Stimulated activated CD8-positive, alpha-beta memory T cell treated with anti-CD3 and anti-CD28 coated beads, Interleukin-15, amount 100 ng/mL, for 4 hours (primary cell): Measurements from ENCODE around the gene PTCH2.

ENCODE experiments used
- DNase-seq, 2 donors: peaks; one replicate each; pipeline ENCODE4 v3.0.0-alpha.2; 2020; ENCODE audit warnings: low read depth in 2 of 2

PTCH2 gene

GRCh38 chr1:44842862-44843655 lies at the start of gene PTCH2:
Gene PTCH2 (minus strand): TSS chr1:44843253. CDS start chr1:44842932, 321 bp downstream.
- no peak for DNase-seq

- no peak for DNase-seq
These were observed 47.0 kb upstream of the PTCH2 start for GRCh38 chr1:44890007-44890406.

- DNase-seq: no peak
These were observed 42.4 kb upstream of the PTCH2 start for GRCh38 chr1:44885406-44885805.

GRCh38 chr1:44884746-44885145 lies 41.7 kb upstream of the PTCH2 start:
- DNase-seq: no peak

- DNase-seq: no peak
These were observed 38.1 kb upstream of the PTCH2 start for GRCh38 chr1:44881011-44881632.

GRCh38 chr1:44874155-44874554 lies 31.1 kb upstream of the PTCH2 start:
- no peak for DNase-seq

- DNase-seq: no peak
These were observed 27.0 kb upstream of the PTCH2 start for GRCh38 chr1:44870096-44870495.

- DNase-seq: no peak
These were observed 24.7 kb upstream of the PTCH2 start for GRCh38 chr1:44867801-44868200.

- no peak for DNase-seq
These were observed 19.9 kb upstream of the PTCH2 start for GRCh38 chr1:44862829-44863401.

GRCh38 chr1:44860891-44861425 lies 17.9 kb upstream of the PTCH2 start:
- no peak for DNase-seq

GRCh38 chr1:44860331-44860730 lies 17.3 kb upstream of the PTCH2 start:
- DNase-seq: no peak

- DNase-seq: no peak
These were observed 14.4 kb upstream of the PTCH2 start for GRCh38 chr1:44857446-44857845.

- DNase-seq: no peak
These were observed 12.7 kb upstream of the PTCH2 start for GRCh38 chr1:44855742-44856141.

GRCh38 chr1:44854970-44855369 lies 11.9 kb upstream of the PTCH2 start:
- DNase-seq: no peak

- no peak for DNase-seq
These were observed 10.1 kb upstream of the PTCH2 start for GRCh38 chr1:44853201-44853600.

GRCh38 chr1:44851308-44851707 lies 8.3 kb upstream of the PTCH2 start:
- no peak for DNase-seq

- DNase-seq: no peak
These were observed 6.6 kb upstream of the PTCH2 start for GRCh38 chr1:44849575-44850132.

GRCh38 chr1:44848456-44849181 lies 5.6 kb upstream of the PTCH2 start:
- DNase-seq: no peak

GRCh38 chr1:44847845-44848244 lies 4.8 kb upstream of the PTCH2 start:
- no peak for DNase-seq

- no peak for DNase-seq
These were observed 3.9 kb upstream of the PTCH2 start for GRCh38 chr1:44846985-44847384.

- DNase-seq: no peak
These were observed 579 bp downstream of the PTCH2 start for GRCh38 chr1:44842486-44842861.

GRCh38 chr1:44839576-44839975 lies 3.5 kb downstream of the PTCH2 start:
- no peak for DNase-seq
